Muscle layer of colon (tissue), 2 donors: ENCODE measurements around the gene BPIFB3.
"Not testable (repeated sequence)": the region's sequence is repeated elsewhere in the genome, so short reads cannot be mapped to it uniquely, and the experiment has no call there.

ENCODE experiments used
- H3K27ac ChIP-seq: one replicate; pipeline ENCODE4 v1.7.0; 2013; ENCODE audit warnings: low read depth, mild to moderate bottlenecking, low read length, moderate library complexity
- H3K27me3 ChIP-seq, 2 donors: one replicate each; pipeline ENCODE4 v1.7.0; 2013; ENCODE audit warnings: low read length in 2 of 2, mild to moderate bottlenecking in 2 of 2; ENCODE audit not compliant: insufficient read depth in 2 of 2, control insufficient read depth in 1 of 2
- H3K36me3 ChIP-seq: one replicate; pipeline ENCODE4 v1.7.0; 2013; ENCODE audit warnings: mild to moderate bottlenecking, low read length; ENCODE audit not compliant: insufficient read depth
- H3K4me1 ChIP-seq: one replicate; pipeline ENCODE4 v1.7.0; 2013; ENCODE audit warnings: mild to moderate bottlenecking, low read length; ENCODE audit not compliant: insufficient read depth
- H3K4me3 ChIP-seq, 2 donors: one replicate each; pipeline ENCODE4 v1.7.0; 2013; ENCODE audit warnings: low read length in 2 of 2, low read depth in 1 of 2, mild to moderate bottlenecking in 1 of 2, moderate library complexity in 1 of 2
- H3K9ac ChIP-seq: one replicate; pipeline ENCODE4 v1.7.0; 2013; ENCODE audit warnings: low read length
- H3K9me3 ChIP-seq: one replicate; pipeline ENCODE4 v1.7.0; 2013; ENCODE audit warnings: mild to moderate bottlenecking, low read length
- donor health status: abdominal sarcoma.
- donor health status: Adenocarcinoma of cecum.

BPIFB3 gene

DNA sequence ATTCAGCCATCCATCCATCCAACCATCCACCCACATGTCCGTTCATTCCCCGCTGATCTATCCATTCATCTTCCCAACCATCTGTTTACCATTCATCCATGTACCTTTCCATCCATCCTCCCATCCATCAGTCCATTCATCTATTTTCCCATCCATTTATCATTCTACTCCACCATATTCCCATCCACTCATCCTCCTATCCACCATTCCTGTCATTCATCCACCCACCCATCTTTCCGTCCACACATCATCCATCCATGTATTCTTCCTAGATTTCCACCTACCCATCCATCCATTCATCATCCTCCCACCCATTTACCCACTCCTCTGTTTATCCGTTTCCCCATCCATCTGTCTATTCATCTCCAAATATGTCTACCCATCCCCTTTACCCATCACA, 15.5 kb upstream of the BPIFB3 start:
- Histone ChIP-seq H3K4me1 (no peaks in the 10 kb centered on the region), H3K36me3 (no peaks in the 10 kb centered on the region), H3K9ac (no peak overlapping the region), H3K27me3 (no peaks in the 10 kb centered on the region), H3K4me3 (no peak overlapping the region), H3K27ac (no peak overlapping the region), H3K9me3 (no peaks in the 10 kb centered on the region)

DNA sequence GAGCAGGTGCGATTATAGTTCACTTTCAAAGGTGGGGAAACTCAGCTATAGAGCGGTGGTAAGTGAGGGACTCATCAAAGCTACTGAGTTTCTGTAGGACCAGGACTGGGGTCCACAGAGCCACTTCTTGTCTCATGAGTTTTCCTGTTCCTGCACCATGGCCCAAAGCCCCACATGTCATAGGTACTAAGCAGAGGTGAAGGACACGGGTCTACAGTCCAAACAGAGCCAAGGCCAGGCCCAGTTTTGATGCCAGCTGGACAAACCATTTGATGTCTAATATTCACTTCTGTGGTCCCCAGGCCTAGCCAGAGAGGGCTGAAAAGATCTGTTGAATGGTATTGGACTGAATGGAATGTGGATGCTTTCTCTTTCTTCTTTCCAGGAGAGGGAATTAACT, 11.3 kb upstream of the BPIFB3 start:
- Histone ChIP-seq H3K36me3 (no peaks in the 10 kb centered on the region), H3K4me1 (no peaks in the 10 kb centered on the region), H3K27me3 (no peaks in the 10 kb centered on the region), H3K9me3 (no peaks in the 10 kb centered on the region), H3K9ac (no peak overlapping the region), H3K4me3 (no peak overlapping the region), H3K27ac (no peak overlapping the region)

DNA sequence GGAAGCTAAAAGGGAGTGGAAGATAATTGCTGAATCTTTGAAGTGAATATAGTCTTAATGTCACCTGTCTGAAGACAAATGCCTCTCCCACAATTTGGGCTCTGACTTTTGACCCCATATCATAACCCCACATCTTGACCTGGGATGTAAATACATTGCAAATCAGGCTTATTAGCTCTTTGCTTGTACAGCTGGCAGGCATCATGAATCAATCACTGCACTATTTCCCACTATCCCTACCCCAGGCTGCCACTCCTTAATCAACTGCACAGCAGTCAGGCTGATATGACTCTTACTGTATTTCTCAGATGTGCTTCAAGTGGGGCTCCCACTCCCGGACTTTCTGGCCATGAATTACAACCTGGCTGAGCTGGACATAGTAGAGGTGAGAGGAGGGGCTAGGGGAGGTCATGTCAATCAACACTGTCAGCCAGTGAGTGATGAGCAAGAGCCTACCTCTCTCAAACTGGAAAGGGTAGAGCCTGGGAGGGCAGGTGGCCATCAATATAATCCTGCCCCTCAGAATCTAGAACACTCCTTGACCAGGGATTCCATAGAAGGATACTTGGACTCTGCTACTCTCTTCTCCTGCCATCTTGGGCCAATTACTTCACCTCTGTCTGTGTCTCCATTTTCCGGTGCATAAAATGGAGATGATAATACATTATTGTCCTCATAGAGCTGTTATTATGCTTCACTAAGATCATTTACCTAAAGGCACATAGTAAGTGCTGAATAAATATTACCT, 10.5 kb upstream of the BPIFB3 start:
- no peaks in the 10 kb centered on the region for H3K27me3 ChIP-seq
- H3K9ac ChIP-seq = no peak overlapping the region
- H3K27ac ChIP-seq = no peak overlapping the region
- no peaks in the 10 kb centered on the region for H3K4me1 ChIP-seq
- H3K9me3 ChIP-seq = no peaks in the 10 kb centered on the region
- H3K36me3 ChIP-seq = no peaks in the 10 kb centered on the region
- no peak overlapping the region for H3K4me3 ChIP-seq

DNA sequence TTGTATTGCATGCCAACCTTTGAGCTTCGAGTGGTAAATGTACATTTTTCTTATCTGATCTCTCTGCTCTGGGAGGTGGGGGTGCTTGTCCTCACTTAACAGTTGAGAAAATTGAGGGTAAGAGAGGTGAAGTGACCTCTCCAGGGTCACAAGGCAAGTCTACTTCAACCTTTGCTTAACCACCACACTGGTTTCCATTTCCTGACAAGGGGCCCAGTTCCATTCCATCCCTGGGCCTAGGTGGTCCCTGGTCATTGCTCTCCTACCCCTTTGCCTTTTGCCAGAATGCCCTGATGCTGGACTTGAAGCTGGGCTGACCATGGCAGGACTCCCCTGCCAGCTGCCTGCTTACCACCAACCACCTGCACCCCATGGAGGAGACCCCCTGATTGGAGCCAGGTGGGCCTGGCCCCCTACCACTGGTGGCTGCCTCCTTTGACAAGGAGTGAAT, 9.9 kb upstream of the BPIFB3 start:
- Histone ChIP-seq H3K36me3 (no peaks in the 10 kb centered on the region), H3K27me3 (no peaks in the 10 kb centered on the region), H3K9me3 (no peaks in the 10 kb centered on the region), H3K4me3 (no peak overlapping the region), H3K27ac (no peak overlapping the region), H3K9ac (no peak overlapping the region), H3K4me1 (no peaks in the 10 kb centered on the region)

DNA sequence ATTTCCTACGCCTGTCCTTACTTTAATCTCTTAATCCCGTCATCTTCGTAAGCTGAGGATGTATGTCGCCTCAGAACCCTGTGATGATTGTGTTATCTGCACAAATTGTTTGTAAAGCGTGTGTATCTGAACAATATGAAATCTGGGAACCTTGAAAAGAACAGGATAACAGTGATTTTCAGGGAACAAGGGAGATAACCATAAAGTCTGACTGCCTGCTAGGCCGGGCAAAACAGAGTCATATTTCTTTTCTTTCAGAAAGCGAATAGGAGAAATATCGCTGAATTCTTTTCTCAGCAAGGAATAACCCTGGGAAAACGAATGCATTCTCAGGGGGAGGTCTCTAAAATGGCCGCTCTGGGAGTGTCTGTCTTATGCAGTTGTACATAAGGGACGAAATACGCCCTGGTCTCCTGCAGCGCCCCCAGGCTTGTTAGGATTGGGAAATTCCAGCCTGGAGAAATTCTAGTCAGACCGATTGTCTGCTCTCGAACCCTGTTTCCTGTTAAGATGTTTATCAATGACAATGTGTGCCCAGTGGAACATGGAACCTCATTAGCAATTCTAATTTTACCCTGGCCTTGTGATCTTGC, 8.5 kb upstream of the BPIFB3 start:
- H3K4me3 ChIP-seq, H3K27ac ChIP-seq, H3K4me1 ChIP-seq, H3K9ac ChIP-seq, H3K36me3 ChIP-seq, H3K9me3 ChIP-seq, H3K27me3 ChIP-seq: not testable (repeated sequence)

DNA sequence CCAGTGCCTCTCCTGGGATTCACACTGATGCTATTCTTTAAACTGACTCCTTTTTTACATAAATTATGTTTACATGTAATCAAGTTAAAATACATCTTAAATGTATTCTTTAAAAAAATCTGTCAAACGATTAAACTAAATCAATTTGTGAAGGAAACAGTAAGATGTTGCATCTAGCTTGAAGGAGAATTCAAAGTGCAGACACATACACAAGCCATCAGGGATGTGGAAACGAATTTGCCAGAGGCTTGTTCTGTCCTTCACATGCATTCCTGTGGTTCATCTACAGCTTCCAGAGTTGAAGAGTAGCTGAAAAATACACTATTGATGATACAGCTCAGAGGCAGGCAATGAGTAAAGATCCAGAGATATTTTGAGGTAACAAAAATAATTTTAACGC, 7.3 kb upstream of the BPIFB3 start:
- Histone ChIP-seq H3K9ac (no peak overlapping the region), H3K27ac (no peak overlapping the region), H3K36me3 (no peaks in the 10 kb centered on the region), H3K4me1 (no peaks in the 10 kb centered on the region), H3K27me3 (no peaks in the 10 kb centered on the region), H3K9me3 (no peaks in the 10 kb centered on the region), H3K4me3 (no peak overlapping the region)

DNA sequence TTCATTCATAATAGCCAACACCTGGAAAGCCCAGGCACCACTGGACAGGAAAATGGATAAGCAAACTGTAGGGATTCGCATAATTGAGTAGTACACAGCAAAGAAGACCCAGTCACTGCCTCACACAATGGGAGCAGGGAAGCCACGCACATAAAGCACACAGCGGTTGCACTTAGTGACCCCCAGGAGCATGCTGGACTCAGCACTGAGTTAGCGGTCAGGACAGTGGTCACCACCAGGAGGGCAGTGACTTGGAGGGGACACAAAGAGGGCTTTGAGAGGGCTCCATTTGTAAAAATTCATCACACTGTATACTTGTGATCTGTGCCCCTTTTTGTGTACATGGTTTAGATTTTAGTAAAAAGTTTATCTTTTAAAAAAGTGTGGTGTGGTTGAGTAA, 2.4 kb upstream of the BPIFB3 start:
- no peak overlapping the region for H3K4me3 ChIP-seq

DNA sequence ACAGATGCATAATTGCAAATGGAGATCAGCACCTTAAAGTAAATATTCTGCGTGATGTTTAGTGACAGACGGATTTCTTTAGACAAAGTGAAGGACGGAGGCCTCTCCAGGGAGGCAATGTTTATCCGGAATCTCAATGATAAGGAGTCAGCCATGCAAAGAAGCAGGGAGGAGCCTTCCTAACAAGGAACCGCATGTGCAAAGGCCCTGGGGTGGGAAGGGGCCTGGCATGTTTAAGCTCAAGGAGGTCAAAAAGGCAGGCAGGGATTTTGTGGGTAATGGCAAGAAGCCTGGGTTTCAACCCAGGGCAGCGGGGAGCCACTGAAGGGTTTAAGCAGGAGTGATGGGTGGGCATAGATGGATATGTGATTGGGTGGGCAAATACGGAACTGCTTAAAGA, 678 bp downstream of the BPIFB3 start:
- H3K4me3 ChIP-seq = no peak overlapping the region
- H3K9ac ChIP-seq = no peak overlapping the region
- H3K27ac ChIP-seq = no peak overlapping the region
- H3K36me3 ChIP-seq = no peaks in the 10 kb centered on the region
- no peaks in the 10 kb centered on the region for H3K4me1 ChIP-seq
- no peaks in the 10 kb centered on the region for H3K27me3 ChIP-seq
- H3K9me3 ChIP-seq = no peaks in the 10 kb centered on the region

More for the DNA sequence above, 2.4 kb upstream of the BPIFB3 start:
- Histone ChIP-seq H3K27me3 (no peaks in the 10 kb centered on the region), H3K9me3 (no peaks in the 10 kb centered on the region), H3K36me3 (no peaks in the 10 kb centered on the region), H3K9ac (no peak overlapping the region), H3K27ac (no peak overlapping the region), H3K4me1 (no peaks in the 10 kb centered on the region)

DNA sequence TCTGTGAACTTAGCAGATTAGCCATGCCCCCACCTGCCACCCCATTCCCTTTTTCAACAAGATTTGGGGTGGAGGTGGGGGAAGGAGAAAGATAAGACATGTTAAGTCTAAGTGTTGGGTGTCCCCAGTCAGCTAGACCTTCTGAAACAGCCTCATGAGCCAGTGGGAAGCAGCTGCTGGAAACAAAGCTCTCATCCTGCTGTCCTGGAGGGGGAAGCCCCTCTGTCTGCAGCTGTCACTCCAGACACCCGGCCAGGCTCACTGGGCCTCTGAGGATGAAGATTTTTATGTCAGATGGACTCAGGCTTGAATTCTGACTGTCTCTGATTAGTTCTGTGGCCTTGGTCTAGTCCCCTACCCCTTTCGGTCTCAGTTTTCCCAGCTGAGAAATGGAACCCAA, 1.1 kb downstream of the BPIFB3 start:
- Histone ChIP-seq H3K4me3 (no peak overlapping the region), H3K27me3 (no peaks in the 10 kb centered on the region), H3K9ac (no peak overlapping the region), H3K4me1 (no peaks in the 10 kb centered on the region), H3K27ac (no peak overlapping the region), H3K36me3 (no peaks in the 10 kb centered on the region), H3K9me3 (no peaks in the 10 kb centered on the region)

DNA sequence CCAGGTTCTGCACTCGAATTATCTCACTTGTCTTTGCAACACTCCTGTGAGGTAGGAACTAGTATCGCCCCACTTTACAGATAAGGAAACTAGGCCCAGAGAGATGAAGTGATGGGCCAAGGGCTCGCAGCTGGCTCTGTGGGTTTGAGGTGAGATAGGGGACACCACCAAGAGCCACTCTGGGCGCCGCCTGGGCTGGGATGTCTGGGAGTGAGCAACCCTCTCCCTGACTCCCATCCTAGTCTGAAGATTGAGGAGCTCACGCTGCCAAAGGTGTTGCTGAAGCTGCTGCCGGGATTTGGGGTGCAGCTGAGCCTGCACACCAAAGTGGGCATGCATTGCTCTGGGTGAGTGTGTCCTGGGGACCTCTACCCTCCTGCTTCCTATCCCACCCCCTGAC, 5.4 kb downstream of the BPIFB3 start:
- no peaks in the 10 kb centered on the region for H3K27me3 ChIP-seq
- H3K4me3 ChIP-seq = no peak overlapping the region
- H3K36me3 ChIP-seq = no peaks in the 10 kb centered on the region
- no peak overlapping the region for H3K9ac ChIP-seq
- no peak overlapping the region for H3K27ac ChIP-seq
- H3K4me1 ChIP-seq = no peaks in the 10 kb centered on the region
- H3K9me3 ChIP-seq = no peaks in the 10 kb centered on the region

DNA sequence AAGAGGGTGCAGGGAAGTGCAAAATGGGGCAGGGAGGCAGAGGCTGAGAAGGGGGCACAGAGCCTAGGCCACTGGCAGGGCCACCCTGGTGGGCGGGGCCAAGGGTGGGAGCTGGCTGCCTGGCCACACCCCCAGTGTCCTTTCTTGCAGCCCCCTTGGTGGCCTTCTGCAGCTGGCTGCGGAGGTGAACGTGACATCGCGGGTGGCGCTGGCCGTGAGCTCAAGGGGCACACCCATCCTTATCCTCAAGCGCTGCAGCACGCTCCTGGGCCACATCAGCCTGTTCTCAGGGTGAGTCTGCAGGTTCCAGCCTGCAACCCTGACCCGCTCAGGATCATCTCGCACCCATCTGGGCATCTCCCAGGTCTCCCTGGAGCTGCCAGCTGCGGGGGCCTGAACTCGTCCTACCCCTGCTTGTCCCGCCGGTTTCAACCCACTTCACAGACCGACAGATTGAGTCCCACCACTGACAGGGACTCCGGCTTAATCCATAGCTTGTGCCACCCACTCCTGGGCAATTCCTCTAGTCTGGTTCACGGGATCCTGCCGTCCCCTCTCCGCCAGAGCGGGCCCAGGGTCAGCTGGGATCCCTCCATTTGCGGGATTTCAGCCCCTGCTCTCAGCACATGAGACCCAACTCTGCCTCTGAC, 6.2 kb downstream of the BPIFB3 start:
- H3K27me3 ChIP-seq = no peaks in the 10 kb centered on the region
- no peaks in the 10 kb centered on the region for H3K4me1 ChIP-seq
- no peak overlapping the region for H3K27ac ChIP-seq
- H3K9me3 ChIP-seq = no peaks in the 10 kb centered on the region
- no peak overlapping the region for H3K9ac ChIP-seq
- no peaks in the 10 kb centered on the region for H3K36me3 ChIP-seq
- no peak overlapping the region for H3K4me3 ChIP-seq

DNA sequence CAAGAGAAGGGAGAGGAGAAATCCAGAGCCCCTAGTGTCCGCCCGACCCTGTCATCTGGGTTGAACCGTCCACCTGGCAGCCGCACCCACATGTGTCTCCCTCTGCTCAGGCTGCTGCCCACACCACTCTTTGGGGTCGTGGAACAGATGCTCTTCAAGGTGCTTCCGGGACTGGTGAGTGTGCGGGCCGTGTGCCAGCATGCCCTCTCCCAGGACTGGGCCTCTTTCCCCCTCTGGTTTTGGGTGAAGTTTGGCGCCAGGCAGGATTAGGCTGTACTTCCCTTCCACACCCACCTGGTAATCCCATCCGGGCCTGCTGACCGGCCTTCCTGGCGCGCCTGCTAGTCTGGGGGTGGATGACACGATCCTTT, 7.9 kb downstream of the BPIFB3 start:
- H3K27ac ChIP-seq = no peak overlapping the region
- no peaks in the 10 kb centered on the region for H3K27me3 ChIP-seq
- H3K4me1 ChIP-seq = no peaks in the 10 kb centered on the region
- H3K4me3 ChIP-seq = no peak overlapping the region
- H3K36me3 ChIP-seq = no peaks in the 10 kb centered on the region
- no peak overlapping the region for H3K9ac ChIP-seq
- no peaks in the 10 kb centered on the region for H3K9me3 ChIP-seq
